HG03280 (cell line): ENCODE data around the gene NRP1.

Experiments used
- ATAC-seq: cut with Tn5 transposase; IDR thresholded peaks from one replicate; pipeline ENCODE4 v1.9.1; 2021; ENCODE audit warnings: mild to moderate bottlenecking, moderate library complexity; ENCODE audit not compliant: unreplicated experiment

Gene NRP1

DNA sequence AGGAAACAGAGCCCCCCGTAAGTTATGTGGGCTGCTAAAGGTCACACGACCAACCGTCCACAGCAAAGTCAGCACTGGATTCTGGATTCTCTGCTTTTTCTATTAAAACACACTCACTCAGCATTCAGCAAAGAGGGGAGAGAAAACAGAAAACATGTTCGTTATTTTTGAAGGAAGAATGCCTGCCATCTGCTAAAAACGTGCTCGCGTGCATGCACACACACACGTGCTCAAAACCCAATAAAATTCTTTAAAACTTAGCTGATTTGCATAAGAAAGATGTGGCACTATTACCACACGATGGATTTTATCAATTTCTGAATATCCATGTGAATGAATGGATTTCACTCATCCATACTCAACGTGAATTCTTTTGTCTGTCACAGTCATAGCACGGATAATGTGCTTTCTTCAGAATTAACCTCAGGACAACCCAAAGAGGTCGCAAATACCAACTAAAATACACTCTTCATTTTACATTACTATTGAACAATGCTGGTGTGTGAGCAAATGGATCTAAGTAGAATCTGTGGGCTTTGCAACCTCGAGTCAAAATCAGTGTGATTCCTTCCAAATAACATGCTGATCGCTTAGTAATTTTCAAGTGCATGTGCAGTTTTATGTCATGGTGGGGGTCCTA is 40.8 kb downstream of the NRP1 start:
- no peak for ATAC-seq

DNA sequence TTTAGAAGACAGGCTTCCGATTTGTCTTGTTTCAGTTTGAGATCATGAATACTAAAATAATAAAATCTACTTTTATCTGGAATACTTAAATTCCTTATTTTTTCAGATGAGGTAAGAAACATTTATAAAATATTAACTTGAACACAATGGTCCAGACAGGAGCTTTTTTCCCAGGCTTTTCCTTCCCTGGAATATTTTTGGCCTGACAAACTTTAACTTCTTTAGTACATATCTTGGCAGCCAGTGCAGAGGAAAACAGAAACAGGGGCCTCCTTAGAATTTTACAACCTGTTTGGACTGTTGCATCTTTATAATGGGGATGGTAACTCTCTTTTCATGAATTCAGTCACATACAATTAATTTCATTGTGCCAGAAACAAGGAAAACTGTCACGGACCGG is 41.4 kb downstream of the NRP1 start:
- ATAC-seq = no peak

- no peak for ATAC-seq
These were observed 43.3 kb downstream of the NRP1 start for GRCh38 chr10:33291053-33291592.

DNA sequence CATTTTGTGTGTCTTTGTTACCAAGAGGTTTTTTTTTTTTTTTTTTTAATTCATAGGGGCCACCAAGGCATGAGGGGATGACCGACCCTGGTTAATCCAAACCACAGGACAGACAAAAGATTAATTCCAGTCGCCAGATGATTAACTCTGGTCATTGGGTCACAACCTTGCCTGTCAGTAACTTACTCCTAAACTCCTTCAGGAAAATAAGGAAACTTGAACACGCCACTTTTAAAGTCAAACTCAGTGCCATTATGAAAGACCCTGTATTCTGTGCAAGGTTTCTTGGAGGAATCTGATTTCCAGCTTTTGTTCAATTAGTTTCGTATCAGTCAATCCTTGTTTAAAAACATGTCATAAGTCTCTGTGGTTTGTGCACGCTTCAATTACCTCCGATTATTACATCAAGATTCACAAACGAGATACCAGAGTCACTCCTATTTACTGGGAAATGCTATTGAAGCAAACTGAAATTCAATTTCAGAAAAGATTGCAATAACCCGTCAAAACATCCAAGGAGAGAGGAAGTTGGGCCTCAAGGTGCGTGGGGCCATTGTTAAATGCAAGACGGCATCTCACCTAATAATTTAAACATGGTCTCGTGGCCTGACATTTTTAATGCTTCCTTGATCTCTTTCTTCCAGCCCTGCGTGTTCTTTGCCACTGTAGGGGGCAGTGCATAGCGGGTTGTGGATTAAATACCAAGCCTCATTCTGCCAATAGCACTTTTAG is 44.0 kb downstream of the NRP1 start:
- ATAC-seq = no peak

GRCh38 chr10:33289776-33290175 is 44.7 kb downstream of the NRP1 start:
- ATAC-seq = no peak

DNA sequence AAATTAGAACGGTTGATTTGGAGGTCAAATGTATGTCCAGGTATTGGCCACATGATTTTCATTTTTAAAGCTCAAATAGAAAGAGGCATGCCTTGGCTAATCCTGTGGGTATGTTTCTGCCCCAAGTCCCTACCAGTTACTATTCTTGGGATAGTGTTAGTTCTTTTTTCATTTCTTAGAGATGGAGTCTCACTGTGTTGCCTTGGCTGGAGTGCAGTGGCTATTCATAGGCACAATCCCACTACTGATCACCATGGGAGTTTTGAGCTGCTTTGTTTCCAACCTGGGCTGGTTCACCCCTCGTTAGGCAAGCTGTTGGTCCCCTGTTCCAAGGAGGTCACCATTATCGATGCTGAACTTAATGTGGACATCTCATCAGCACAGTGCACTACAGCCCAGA is 46.3 kb downstream of the NRP1 start:
- no peak for ATAC-seq

GRCh38 chr10:33287112-33287511 is 47.4 kb downstream of the NRP1 start:
- ATAC-seq = no peak

DNA sequence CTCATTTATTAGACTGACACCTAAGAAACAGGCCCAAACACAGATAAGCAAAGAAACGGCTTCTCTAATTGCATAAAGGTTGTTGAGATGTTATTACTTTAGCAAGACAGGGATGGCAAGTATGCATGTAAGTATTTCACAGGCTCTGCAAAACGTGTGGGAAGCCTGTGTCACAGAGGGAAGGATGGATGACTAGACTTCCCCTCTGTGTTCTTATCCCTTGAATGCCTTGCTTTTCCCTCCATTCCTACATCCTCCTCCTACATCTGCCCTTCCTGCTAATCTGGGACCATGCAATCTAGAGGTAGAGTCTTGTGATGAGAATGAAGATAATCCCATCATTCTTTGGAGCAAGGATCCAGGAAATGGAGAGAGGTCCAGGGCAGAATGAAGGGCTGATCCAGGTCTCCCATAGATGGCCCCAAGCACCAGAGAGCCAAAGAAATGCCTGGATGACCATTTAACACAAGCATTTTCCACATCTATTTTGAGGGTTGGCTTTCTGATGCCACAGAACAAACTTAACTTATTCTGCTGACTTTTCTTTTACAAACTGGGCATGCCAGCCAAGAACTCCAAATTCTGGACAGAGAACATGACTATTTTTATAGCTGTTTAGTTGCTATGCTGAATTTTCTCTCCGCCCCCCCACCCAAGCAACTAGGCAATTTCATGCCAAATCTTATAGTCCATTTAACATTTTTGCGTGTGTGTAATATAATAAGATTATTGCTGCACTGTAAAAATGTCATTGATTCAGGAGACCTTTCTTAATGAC is 48.1 kb downstream of the NRP1 start:
- ATAC-seq = no peak

- ATAC-seq = no peak
These were observed 49.5 kb downstream of the NRP1 start for GRCh38 chr10:33284945-33285344.

DNA sequence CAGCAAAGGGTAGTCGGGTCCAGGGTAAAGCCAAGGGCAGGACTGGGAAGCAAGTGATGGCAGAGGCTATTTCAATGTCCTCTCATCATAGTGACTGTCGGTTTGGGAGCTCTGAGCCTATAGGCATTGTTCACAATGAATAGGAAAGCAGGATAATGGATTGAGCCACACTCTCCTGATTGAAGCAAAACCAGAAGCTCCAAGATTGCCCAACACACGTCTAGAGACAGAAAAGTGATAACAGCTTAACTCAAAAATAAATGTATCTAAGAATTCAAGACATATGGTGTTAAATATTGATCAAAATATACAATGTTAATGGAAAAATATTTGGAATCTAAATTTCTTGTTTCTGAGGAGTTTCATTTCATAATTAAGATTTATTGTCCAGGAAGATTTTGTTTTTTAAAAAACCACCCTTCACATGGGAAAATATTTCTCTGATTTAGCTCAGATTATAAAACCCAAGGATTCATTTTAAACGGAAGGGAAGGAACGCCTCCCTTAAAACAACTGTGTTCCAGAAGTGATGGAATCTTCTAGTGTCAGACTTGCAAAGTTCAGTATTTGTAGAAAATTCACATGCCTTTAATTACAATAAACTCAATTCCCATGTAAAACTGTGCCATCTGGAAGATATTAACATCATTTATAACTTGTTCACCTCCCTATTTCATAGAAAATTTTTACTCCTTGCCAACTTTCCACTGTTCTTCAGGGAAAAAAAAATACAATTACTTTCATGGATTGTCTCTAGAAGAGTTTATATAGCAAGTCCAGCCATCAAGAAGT is 54.5 kb downstream of the NRP1 start:
- ATAC-seq = no peak

GRCh38 chr10:33279276-33279675 is 55.2 kb downstream of the NRP1 start:
- ATAC-seq = no peak

- no peak for ATAC-seq
These were observed 56.3 kb downstream of the NRP1 start for GRCh38 chr10:33278198-33278597.

- no peak for ATAC-seq
These were observed 57.3 kb downstream of the NRP1 start for GRCh38 chr10:33277135-33277536.

GRCh38 chr10:33276282-33276923 is 58.1 kb downstream of the NRP1 start:
- ATAC-seq = no peak

GRCh38 chr10:33274096-33274785 is 60.2 kb downstream of the NRP1 start:
- no peak for ATAC-seq

DNA sequence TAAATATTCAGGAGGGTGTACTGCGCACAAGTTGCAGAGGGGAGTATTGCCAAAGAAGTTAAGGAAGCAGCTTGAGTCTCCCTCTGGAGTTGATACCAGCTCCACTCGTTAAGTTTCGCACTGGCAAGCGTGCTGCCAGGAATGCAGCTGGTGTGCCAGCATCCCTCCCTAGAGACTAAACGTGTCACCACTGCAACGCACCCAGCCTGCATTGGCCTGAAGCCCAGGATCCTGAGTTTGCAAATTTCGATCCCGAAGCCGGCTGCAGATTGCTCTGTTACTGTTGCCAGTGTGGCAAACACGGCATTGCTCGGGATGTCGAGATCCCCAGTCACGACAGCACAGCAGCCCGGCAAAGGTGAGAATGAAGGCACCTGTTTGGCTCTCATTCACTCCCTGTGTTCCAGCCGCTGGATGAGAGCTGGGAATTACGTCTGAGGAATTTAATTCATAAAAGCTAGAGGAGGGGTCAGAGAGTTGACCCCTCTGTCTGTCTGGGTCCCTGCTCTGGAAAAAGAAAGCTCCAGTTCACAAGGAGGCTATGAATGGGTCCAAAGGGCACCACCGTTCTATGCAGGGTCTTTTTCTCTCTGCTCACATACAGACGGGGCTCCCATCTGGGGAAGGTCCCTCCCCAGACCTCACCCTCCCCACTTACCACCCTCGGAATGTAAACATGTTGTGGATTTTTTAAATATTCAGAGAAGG is 61.0 kb downstream of the NRP1 start:
- no peak for ATAC-seq

GRCh38 chr10:33272635-33273034 is 61.8 kb downstream of the NRP1 start:
- ATAC-seq = no peak

DNA sequence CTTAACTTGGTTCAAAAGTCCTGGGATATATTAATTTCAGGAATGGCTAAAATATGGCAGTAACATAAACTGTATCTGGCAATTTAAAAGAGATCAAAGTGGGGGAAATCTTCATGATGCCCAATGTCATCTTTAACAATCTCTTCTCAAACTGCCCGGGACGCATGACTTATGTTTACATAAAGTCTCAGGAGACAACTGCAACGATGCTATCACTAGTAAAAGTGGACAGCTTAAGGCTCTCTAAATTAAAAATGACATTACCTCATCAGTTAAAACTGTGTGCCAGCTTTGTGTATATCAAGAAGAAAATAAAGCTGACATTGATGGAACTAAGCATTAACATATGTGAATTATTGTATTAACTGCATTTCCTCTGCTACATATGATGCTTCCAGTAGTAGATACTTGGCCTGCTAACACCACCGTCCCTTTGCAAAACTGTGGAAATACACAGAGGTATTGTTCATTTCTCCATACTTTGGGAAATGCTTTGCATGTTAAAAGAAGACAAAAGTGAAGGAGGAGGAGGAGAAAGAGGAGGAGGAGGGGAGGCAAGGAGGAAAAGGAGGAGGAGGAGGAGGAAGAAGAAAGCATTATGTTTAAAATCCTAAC is 62.4 kb downstream of the NRP1 start:
- no peak for ATAC-seq

DNA sequence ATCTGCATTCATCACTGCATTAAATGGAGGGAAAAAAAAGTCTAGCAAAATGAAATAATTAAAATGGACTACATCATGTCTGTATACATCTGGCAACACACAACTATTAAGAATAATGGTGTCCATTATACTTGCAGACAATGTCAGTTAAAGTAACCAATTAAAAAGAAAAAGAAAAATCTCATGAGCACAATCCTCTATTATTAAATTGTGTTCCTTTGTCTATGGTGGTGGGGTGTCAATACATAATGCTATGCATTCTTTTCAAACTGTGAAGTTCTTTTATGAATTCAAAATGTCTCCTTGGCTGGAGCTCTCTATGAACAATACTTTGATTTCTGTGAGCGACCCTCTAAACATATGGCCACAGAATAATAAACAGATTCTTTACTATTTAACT is 63.5 kb downstream of the NRP1 start:
- ATAC-seq = no peak
